Neural cell (in vitro differentiated cells): ENCODE results near the gene CEBPB. TPM values are rescaled to one million over a fixed set of nuclear protein-coding genes. Genes with fewer than 3 reads are reported as not detected.

Experiments used
- H2AFZ ChIP-seq: fragments of 200-600, 300-800 bp; sonication (generic), shearing (Covaris generic); 2 replicates; pipeline ENCODE4 v1.6.0; 2014; ENCODE audit warnings: low read depth, mild to moderate bottlenecking, antibody characterized with exemption, low read length, moderate library complexity
- H3F3A ChIP-seq: fragments of 200-600 bp; shearing (Covaris generic); 2 replicates; pipeline ENCODE4 v1.6.1; 2016; ENCODE audit warnings: mild to moderate bottlenecking, moderate library complexity, mixed read lengths, antibody characterized with exemption, low read length; ENCODE audit not compliant: insufficient read depth, poor library complexity, severe bottlenecking
- H3K27ac ChIP-seq: fragments of 200-600, 300-800 bp; sonication (generic), shearing (Covaris generic); 2 replicates; pipeline ENCODE4 v1.5.1; 2014; ENCODE audit warnings: mild to moderate bottlenecking, low read length, moderate library complexity
- H3K27me3 ChIP-seq: fragments of 300-800, 200-600 bp; sonication (generic), shearing (Covaris generic); 2 replicates; pipeline ENCODE4 v1.6.0; 2014; ENCODE audit warnings: mild to moderate bottlenecking, low read depth, low read length, moderate library complexity; ENCODE audit not compliant: insufficient read depth
- H3K36me3 ChIP-seq: fragments of 300-800, 200-600 bp; sonication (generic), shearing (Covaris generic); 2 replicates; pipeline ENCODE4 v1.5.1; 2014; ENCODE audit warnings: mild to moderate bottlenecking, antibody characterized with exemption, low read length, moderate library complexity; ENCODE audit not compliant: insufficient read depth
- H3K4me2 ChIP-seq: fragments of 300-800, 200-600 bp; sonication (generic), shearing (Covaris generic); 2 replicates; pipeline ENCODE4 v1.6.0; 2014; ENCODE audit warnings: mild to moderate bottlenecking, low read length
- H3K4me3 ChIP-seq: fragments of 300-800, 200-600 bp; sonication (generic), shearing (Covaris generic); 2 replicates; pipeline ENCODE4 v1.5.1; 2014; ENCODE audit warnings: mild to moderate bottlenecking, low read length, moderate library complexity
- H3K79me2 ChIP-seq: fragments of 200-600 bp; shearing (Covaris generic); replicated peaks from 2 replicates; pipeline ENCODE4 v1.6.0; 2014; ENCODE audit warnings: mild to moderate bottlenecking, low read length, moderate library complexity; ENCODE audit not compliant: insufficient read depth
- H3K9ac ChIP-seq: fragments of 300-800, 200-600 bp; sonication (generic), shearing (Covaris generic); 2 replicates; pipeline ENCODE4 v1.6.1; 2016; ENCODE audit warnings: mild to moderate bottlenecking, low read length, mixed read lengths
- H3K9me2 ChIP-seq: fragments of 200-600 bp; shearing (Covaris generic); 2 replicates; pipeline ENCODE4 v1.6.1; 2016; ENCODE audit warnings: mild to moderate bottlenecking, low read length, mixed read lengths; ENCODE audit not compliant: insufficient read depth
- H3K9me3 ChIP-seq: fragments of 200-600, 300-800 bp; sonication (generic), shearing (Covaris generic); 2 replicates; pipeline ENCODE4 v1.6.1; 2016; ENCODE audit warnings: mild to moderate bottlenecking, mixed run types, low read length, moderate library complexity, mixed read lengths
- H4K20me1 ChIP-seq: fragments of 200-600 bp; shearing (Covaris generic); 2 replicates; pipeline ENCODE4 v1.6.1; 2016; ENCODE audit warnings: mild to moderate bottlenecking, mixed run types; ENCODE audit not compliant: insufficient read depth
- CTCF ChIP-seq: fragments of 450-650 bp; IDR thresholded peaks from 2 replicates; pipeline ENCODE4 v1.5.1; 2014; ENCODE audit warnings: antibody characterized with exemption, mild to moderate bottlenecking, moderate library complexity; ENCODE audit not compliant: poor library complexity, severe bottlenecking
- EP300 ChIP-seq: fragments of 450-650 bp; conservative IDR thresholded peaks from 2 replicates; pipeline ENCODE4 v1.6.1; 2014; ENCODE audit warnings: antibody characterized with exemption, mild to moderate bottlenecking, moderate library complexity; ENCODE audit not compliant: poor library complexity, severe bottlenecking
- EZH2 ChIP-seq: fragments of 200-600, 300-800 bp; shearing (Covaris generic), sonication (generic); IDR thresholded peaks from 2 replicates; pipeline ENCODE4 v1.6.1; 2014; ENCODE audit warnings: antibody characterized with exemption, low read length, borderline replicate concordance, mild to moderate bottlenecking; ENCODE audit not compliant: insufficient read depth, poor library complexity, severe bottlenecking
- MXI1 ChIP-seq: fragments of 450-650 bp; conservative IDR thresholded peaks from 2 replicates; pipeline ENCODE4 v1.6.1; 2014; ENCODE audit warnings: antibody characterized with exemption, mild to moderate bottlenecking; ENCODE audit not compliant: poor library complexity, severe bottlenecking
- POLR2AphosphoS5 ChIP-seq: IDR thresholded peaks from 2 replicates; pipeline ENCODE4 v1.6.1; 2012
- RAD21 ChIP-seq: fragments of 450-650 bp; conservative IDR thresholded peaks from 2 replicates; pipeline ENCODE4 v1.6.1; 2014; ENCODE audit warnings: antibody characterized with exemption, mild to moderate bottlenecking, moderate library complexity
- REST ChIP-seq: IDR thresholded peaks from 2 replicates; pipeline ENCODE4 v1.6.1; 2012; ENCODE audit warnings: borderline replicate concordance
- SMC3 ChIP-seq: fragments of 450-650 bp; conservative IDR thresholded peaks from 2 replicates; pipeline ENCODE4 v1.6.1; 2014; ENCODE audit warnings: antibody characterized with exemption, mild to moderate bottlenecking, moderate library complexity; ENCODE audit not compliant: poor library complexity
- TAF1 ChIP-seq: IDR thresholded peaks from 2 replicates; pipeline ENCODE4 v1.6.1; 2012; ENCODE audit warnings: low read depth
- polyA minus RNA-seq: library from RNA; depleted of rRNA, polyadenylated mRNA; stranded (reverse); fragments of >200 nt; gene quantifications from 2 replicates; pipeline ENCODE4 v1.2.3, GENCODE V29; 2014
- polyA plus RNA-seq: library from polyadenylated mRNA; depleted of rRNA; stranded (reverse); fragments of >200 nt; gene quantifications from 2 replicates; pipeline ENCODE4 v1.2.3, GENCODE V29; 2014

CEBPB gene
- polyA plus RNA-seq (0.59 and 0.94 TPM in 2 replicates), polyA minus RNA-seq (0.97 and 1.0 TPM in 2 replicates)

GRCh38 chr20:50190251-50191064, at the start of gene CEBPB:
TSS of gene CEBPB (plus strand) at chr20:50190830. CDS start at chr20:50191034, 204 bp downstream.
- H3K9me3 ChIP-seq, result no peaks in the 10 kb centered on the region
- H3K9me2 ChIP-seq, result no peaks in the 10 kb centered on the region
- H3K27ac ChIP-seq, result no peak within 1 kb of the TSS

GRCh38 chr20:50141018-50141675, 49.5 kb upstream of the CEBPB start:
- H3K4me2 ChIP-seq, result no peak overlapping the region
- no peaks in the 10 kb centered on the region for H3K27me3 ChIP-seq
- H2AFZ ChIP-seq, result no peak overlapping the region
- TF ChIP-seq RAD21 (no peak), MXI1 (no peak), REST (no peak), TAF1 (no peak), SMC3 (no peak), POLR2AphosphoS5 (no peak), EZH2 (no peak), EP300 (no peak)
- H3K9ac ChIP-seq, result no peak overlapping the region
- no peak overlapping the region for H3K4me3 ChIP-seq
- no peaks in the 10 kb centered on the region for H3K9me2 ChIP-seq
- H4K20me1 ChIP-seq, result no peaks in the 10 kb centered on the region
- no peaks in the 10 kb centered on the region for H3F3A ChIP-seq
- H3K79me2 ChIP-seq, result no peaks in the 10 kb centered on the region
- no peaks in the 10 kb centered on the region for H3K9me3 ChIP-seq
- H3K27ac ChIP-seq, result no peak overlapping the region
- peaks cover 8% of the 10 kb centered on the region for H3K36me3 ChIP-seq

More at GRCh38 chr20:50190251-50191064, at the start of gene CEBPB:
- Histone ChIP-seq H3K27me3 (peaks cover 22% of the 10 kb centered on the region), H3K79me2 (no peaks in the 10 kb centered on the region), H3K4me2 (no peak within 1 kb of the TSS), H3F3A (no peaks in the 10 kb centered on the region), H4K20me1 (no peaks in the 10 kb centered on the region), H2AFZ (peak within 1 kb of the TSS; percentile 33), H3K4me3 (peak within 1 kb of the TSS; percentile 78), H3K36me3 (no peaks in the 10 kb centered on the region), H3K9ac (peak within 1 kb of the TSS; percentile 58)
- TF ChIP-seq MXI1, result no peak
- peak; percentile 51 for TF ChIP-seq RAD21
- peak; percentile 52 for TF ChIP-seq CTCF
